ENCODE data around the gene GNAL.

The GNAL gene

DNA sequence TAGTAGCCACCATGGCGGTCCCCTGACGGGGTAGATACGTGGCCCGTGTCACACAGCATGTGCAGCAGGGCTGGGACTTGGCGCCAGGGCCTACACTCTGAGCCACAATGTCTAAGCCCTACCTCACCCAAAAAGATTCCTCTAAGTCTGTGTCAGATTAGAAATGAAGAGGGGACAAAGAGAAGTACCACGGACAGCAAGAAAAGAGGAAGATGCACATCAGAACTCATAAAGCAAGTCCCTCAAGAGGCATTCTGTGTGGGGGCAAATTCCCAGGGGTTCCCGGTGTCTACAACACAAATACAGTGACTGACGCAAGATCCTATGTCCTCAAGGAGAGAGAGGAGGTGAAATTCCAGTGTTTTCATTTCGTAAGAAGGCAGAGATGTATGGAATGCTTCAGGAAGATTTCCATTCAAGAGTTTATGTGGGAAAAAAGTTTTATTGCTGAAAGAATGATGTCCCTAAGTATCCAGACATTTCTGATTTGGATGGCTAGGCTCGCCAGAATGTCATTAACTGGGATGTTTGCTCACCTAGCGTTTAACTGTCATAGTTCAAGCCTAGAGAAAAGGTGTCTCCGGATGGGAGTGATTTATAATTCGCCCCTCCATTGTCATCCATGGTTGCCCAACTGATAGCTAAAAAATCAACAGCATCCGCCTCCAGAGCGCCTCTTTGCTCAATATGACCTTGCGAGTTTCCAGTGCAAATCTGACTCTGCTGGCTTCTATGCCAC lies 86.5 kb downstream of the GNAL start:
- DNase-seq, result no peak

DNA sequence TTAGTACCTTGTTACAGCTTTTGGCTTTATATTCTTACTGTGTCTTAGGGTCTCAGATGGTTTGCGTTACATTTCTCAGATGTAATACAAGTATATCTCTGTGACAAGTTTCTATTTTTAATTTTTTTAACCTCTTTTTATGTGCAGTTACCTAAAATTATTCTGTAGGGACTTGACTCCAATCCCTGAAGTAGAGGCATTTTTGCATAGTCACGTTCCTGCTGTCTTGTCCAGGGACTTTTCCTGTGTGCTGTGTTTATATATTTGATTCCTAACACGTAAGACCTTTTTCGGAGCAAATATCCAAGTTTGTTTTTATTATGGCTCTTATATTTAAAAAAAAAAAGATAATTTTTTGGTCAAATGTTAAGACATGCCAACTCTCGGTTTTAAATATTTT lies 91.0 kb downstream of the GNAL start:
- DNase-seq, result no peak

GRCh38 chr18:11783716-11784331 lies 94.8 kb downstream of the GNAL start:
- DNase-seq, result no peak

- DNase-seq, result no peak
Measured at GRCh38 chr18:11784674-11785304, 95.7 kb downstream of the GNAL start.

- no peak for DNase-seq
Measured at GRCh38 chr18:11785444-11786055, 96.5 kb downstream of the GNAL start.

DNA sequence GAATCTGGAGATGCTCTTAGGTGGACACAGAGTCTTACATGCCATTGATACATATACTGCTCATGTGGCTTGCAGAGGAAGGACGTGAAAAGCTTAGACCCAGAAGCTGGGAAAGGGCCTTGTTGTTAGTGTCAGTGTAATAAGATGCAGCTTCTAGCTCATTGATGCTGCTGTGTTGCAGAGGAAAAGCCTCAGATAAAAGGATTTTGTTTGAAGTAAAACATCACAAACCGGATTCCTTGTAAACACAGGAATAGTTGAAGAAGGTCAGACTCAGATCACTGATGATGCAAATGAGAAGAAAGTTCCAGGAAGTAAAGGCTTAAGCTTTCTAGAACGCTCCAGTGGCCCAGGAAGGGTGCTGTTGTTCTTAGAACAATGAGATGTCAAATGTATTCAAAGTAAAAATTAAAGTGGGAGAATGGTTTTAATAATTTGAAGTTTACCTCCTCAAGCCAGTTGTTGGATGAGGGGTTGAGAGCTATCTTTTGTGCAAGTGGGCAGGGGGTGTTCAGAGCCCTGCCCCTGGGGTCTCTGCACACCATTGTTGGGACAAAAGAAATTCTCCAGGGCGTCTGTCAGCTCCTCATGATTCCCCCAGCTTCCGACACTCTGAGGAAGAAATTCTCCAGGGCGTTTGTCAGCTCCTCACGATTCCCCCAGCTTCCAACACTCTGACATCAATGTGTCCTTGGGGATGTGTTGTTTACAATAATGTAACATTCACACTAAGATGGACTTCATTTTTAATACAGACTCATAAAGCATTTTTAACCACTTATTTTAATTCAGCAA lies 100.8 kb downstream of the GNAL start:
- no peak for DNase-seq

DNA sequence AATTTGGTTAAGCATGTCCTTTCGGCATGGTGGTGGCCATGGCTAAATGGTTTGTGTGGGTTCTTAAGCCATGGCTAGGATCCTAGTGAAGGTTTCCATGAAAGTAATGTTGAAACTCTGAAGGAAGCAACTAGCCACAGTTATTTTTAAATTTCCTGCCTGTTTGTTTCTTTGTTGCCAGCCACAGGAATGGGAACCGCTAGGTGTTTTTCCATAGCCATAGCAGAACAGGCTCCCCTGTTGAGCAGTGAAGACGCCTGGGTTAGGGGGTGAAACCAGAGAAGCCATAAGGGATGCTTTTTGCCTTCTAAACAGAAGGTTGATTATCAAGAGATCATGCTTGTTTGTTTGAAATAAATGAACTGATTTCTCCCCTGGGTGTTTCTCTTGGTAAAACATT lies 102.1 kb downstream of the GNAL start:
- DNase-seq, result no peak

- no peak for DNase-seq
Measured at GRCh38 chr18:11792632-11793031, 103.6 kb downstream of the GNAL start.

DNA sequence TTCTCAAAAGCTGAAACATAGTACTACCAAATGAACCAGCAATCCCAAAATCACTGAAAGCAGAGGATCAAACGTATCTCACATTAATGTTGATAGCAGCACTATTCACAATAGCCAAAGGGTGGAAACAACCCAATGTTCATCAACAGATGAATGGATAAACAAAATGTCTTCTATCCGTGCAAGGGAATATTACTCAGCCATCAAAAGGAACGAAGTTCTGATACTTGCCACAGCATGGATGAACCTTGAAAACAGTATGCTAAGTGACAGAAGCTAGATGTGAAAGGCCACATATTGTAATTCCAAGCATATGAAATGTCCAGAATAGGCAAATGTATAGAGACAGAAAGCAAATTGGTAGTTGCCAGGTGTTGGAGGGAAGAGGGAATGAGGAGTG lies 105.1 kb downstream of the GNAL start:
- no peak for DNase-seq

GRCh38 chr18:11795916-11796315 lies 106.9 kb downstream of the GNAL start:
- DNase-seq, result no peak

- no peak for DNase-seq
Measured at GRCh38 chr18:11798271-11798670, 109.2 kb downstream of the GNAL start.

- DNase-seq, result no peak
Measured at GRCh38 chr18:11799066-11799465, 110.0 kb downstream of the GNAL start.

GRCh38 chr18:11800566-11801334 lies 111.7 kb downstream of the GNAL start:
- no peak for DNase-seq

DNA sequence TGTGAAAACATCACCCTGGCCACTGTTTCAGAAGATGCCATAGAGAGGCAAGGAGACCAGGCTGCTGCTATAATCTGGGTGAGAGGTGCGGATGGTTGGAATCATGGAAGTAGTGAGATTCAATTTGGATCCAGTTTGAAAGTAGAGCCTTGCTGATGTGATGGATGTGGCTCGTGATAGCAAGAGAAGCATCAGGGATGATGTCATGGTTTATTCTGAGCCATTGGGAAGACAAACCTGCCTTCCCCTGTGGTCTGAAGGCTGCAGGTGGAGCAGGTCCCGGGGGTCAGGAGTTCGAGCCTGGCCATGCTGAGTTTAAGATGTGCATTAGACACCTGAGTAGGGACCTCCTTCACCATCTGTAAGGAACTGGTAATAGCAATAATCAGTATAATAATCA lies 112.5 kb downstream of the GNAL start:
- no peak for DNase-seq

DNA sequence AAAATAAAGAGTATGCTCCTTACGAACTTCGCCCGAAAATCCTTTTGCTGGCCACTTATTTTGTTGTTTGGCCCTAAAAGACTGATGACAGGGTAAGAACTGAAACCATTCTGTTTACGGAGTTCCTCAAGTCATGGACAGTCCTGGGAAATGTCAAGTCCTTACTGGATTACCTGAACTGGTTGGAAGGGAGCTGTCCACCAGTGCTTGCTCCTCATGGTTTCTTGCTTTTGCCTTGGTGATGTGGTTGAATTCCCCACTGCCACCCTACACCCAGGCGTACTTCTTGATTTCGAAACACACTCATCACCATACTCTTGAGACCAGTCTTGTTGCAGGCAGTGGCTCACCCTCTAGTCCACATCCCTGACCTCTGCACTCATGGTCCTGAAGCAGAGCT lies 113.1 kb downstream of the GNAL start:
- no peak for DNase-seq

- DNase-seq, result no peak
Measured at GRCh38 chr18:11802586-11802985, 113.5 kb downstream of the GNAL start.

DNA sequence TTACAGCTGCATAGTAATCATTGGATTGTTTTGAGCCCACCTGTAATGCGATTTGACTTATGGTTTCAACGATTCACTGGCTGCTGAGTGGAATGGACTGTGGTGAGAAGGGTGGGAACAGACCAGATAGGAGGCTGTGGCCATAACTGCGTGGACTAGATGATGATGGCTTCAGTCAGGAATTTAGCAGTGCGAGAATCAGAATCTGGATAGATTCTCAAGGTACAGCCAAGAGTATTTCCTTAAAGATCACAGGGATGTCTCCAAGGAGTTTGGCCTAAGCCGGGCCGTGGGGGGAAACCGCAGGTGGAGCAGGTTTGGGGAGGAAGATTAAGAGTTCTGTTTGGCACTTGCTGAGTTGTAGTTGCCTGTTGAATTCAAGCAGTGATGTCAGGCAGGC lies 118.2 kb downstream of the GNAL start:
- DNase-seq, result no peak

DNA sequence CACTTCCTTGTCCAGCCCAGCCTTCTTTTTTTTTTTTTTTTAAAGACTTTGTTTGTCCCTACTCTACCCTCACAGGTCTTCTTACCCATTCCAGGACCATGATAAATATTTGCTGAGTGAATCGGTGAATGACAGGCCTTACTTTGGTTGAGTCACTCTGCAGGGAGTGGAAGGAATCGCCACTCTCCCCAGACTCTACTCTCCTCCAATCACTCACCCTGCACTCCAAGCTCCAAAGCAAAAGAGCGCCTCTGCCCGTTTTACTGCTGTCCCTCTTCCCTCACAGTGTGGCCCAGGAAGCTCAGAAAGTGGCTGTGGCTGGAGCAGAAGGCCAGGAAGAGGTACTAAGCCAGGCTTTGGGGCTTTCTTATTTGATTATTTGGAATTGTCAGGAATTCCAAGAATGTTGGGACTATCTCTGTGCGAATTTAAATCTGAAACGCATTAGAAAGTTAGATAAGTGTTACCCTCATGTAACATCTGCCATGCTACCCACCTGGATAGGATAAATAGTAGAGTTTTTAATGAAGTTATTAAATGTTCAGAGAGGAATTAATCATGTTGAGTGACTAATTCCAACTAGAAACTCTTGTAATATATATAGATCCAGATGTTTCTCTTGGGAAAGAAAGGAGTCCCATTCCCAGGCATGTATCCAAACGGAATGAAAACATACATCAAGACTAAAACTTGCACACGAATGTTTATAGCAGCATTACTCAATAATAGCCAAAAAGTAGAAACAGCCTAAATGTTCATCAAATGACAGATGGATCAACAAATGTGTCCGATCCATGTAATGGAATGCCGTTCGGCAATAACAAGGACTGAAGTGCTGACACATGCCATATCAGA lies 119.2 kb downstream of the GNAL start:
- no peak for DNase-seq

DNA sequence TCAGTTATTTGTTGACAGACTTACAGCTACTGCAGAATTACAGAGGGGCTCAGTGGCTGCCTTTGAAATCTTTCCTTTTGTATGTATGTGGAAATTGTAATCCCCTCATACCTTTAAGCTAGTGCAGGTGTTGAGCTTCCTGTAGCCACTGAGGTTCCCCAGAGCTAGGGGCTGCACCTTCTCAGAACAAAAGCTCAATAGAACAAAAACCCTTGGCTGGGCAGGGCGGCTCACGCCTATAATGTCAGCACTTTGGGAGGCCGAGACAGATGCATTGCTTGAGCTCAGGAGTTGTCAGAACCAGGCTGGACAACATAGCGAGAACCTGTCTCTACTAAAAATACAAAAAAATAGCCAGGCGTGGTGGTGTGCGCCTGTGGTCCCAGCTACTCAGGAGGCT lies 120.8 kb downstream of the GNAL start:
- no peak for DNase-seq

DNA sequence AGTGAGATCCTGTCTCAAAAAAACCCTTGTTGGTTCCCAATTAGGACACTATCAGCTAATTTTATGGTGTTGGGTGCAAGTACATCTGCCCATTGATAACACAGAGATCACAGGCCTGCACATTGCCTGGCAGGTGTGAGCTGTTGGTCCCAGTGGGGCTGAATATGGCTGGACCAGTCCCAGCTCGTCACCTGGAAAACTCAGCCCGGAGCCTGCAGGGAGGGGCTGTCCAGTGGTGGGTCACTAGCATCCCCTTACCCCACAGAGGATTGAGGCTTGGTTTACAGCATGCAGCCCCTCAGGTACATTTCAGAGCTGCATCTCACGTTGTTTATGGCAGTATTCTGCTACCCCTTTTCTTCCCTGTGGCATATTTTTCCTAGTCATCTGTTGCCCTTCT lies 121.3 kb downstream of the GNAL start:
- DNase-seq, result no peak

GRCh38 chr18:11811009-11811408 lies 121.9 kb downstream of the GNAL start:
- DNase-seq, result no peak
